HEK293T (cell line): ENCODE data around the gene FUBP3.

Experiments
- CTCF ChIA-PET: fragments of 350-600 bp; formaldehyde crosslinking; extraction: SDS; loops from one replicate; lab custom pipeline; 2021; ENCODE audit warnings: antibody characterized with exemption, inconsistent platforms; lab: Yijun Ruan, JAX
- POLR2A ChIA-PET: fragments of 350-600 bp; formaldehyde crosslinking; extraction: SDS; loops from one replicate; lab custom pipeline; 2020; ENCODE audit warnings: antibody characterized with exemption, inconsistent platforms; lab: Yijun Ruan, JAX
- DNase-seq: peaks from one replicate; pipeline ENCODE4 v3.0.0; 2012; ENCODE audit warnings: mixed read lengths; ENCODE audit errors: extremely low spot score
- ARNT ChIP-seq: fragments of 450-650 bp; IDR thresholded peaks from 2 replicates; pipeline ENCODE4 v1.6.1; 2017; ENCODE audit warnings: mild to moderate bottlenecking
- BHLHE40 ChIP-seq: fragments of 450-650 bp; IDR thresholded peaks from 2 replicates; pipeline ENCODE4 v1.6.1; 2016; ENCODE audit warnings: mild to moderate bottlenecking, moderate library complexity, borderline replicate concordance
- CTBP1 ChIP-seq: fragments of 450-650 bp; IDR thresholded peaks from 2 replicates; pipeline ENCODE4 v1.6.1; 2016; ENCODE audit warnings: borderline replicate concordance
- ELF4 ChIP-seq: fragments of 450-650 bp; IDR thresholded peaks from 2 replicates; pipeline ENCODE4 v1.6.1; 2017; ENCODE audit warnings: antibody characterized with exemption
- FOXA1 ChIP-seq: fragments of 450-650 bp; IDR thresholded peaks from 2 replicates; pipeline ENCODE4 v1.6.1; 2016; ENCODE audit warnings: mild to moderate bottlenecking
- FOXK2 ChIP-seq: fragments of 450-650 bp; IDR thresholded peaks from 2 replicates; pipeline ENCODE4 v1.6.1; 2016; ENCODE audit warnings: mild to moderate bottlenecking
- FOXM1 ChIP-seq: fragments of 450-650 bp; IDR thresholded peaks from 2 replicates; pipeline ENCODE4 v1.6.1; 2017; ENCODE audit warnings: mild to moderate bottlenecking, borderline replicate concordance
- HDGF ChIP-seq: fragments of 450-650 bp; IDR thresholded peaks from 2 replicates; pipeline ENCODE4 v1.6.1; 2017; ENCODE audit warnings: antibody characterized with exemption, borderline replicate concordance
- L3MBTL2 ChIP-seq: fragments of 450-650 bp; conservative IDR thresholded peaks from 2 replicates; pipeline ENCODE4 v1.6.1; 2016; ENCODE audit warnings: mild to moderate bottlenecking
- LEF1 ChIP-seq: fragments of 450-650 bp; IDR thresholded peaks from 2 replicates; pipeline ENCODE4 v1.6.1; 2017; ENCODE audit warnings: mild to moderate bottlenecking, borderline replicate concordance
- NFRKB ChIP-seq: fragments of 450-650 bp; IDR thresholded peaks from 2 replicates; pipeline ENCODE4 v1.6.1; 2016; ENCODE audit warnings: mild to moderate bottlenecking, moderate library complexity
- PKNOX1 ChIP-seq: fragments of 450-650 bp; IDR thresholded peaks from 2 replicates; pipeline ENCODE4 v1.6.1; 2016
- SP1 ChIP-seq: fragments of 450-650 bp; IDR thresholded peaks from 2 replicates; pipeline ENCODE4 v1.6.1; 2017
- SUZ12 ChIP-seq: fragments of 450-650 bp; IDR thresholded peaks from 2 replicates; pipeline ENCODE4 v1.6.1; 2016; ENCODE audit warnings: mild to moderate bottlenecking
- TARDBP ChIP-seq: fragments of 450-650 bp; IDR thresholded peaks from 2 replicates; pipeline ENCODE4 v1.6.1; 2016
- ZNF384 ChIP-seq: fragments of 450-650 bp; IDR thresholded peaks from 2 replicates; pipeline ENCODE4 v1.6.1; 2016

The FUBP3 gene

GRCh38 chr9:130642926-130643325, 63.5 kb downstream of the FUBP3 start:
- ChIA-PET POLR2A (no interaction called here), CTCF (no interaction called here)
- TF ChIP-seq TARDBP (no peak), L3MBTL2 (no peak), ZNF384 (no peak), FOXA1 (no peak), CTBP1 (no peak), HDGF (no peak), FOXM1 (no peak), BHLHE40 (no peak), FOXK2 (no peak), PKNOX1 (no peak), SP1 (no peak)
- no peak for DNase-seq

- TF ChIP-seq TARDBP (no peak), PKNOX1 (no peak), NFRKB (no peak), LEF1 (no peak), ELF4 (no peak), FOXA1 (no peak), SUZ12 (no peak), FOXM1 (no peak), L3MBTL2 (no peak), ARNT (no peak), HDGF (no peak), FOXK2 (no peak), CTBP1 (no peak), BHLHE40 (no peak), ZNF384 (no peak), SP1 (no peak)
- ChIA-PET POLR2A (interaction anchor here (1.2 kb wide), 1 partner anchor 42 kb away, joined by 4 read pairs; the partner anchor contains the start of gene EXOSC2), CTCF (no interaction called here)
- DNase-seq = no peak
These were observed 71.8 kb downstream of the FUBP3 start for GRCh38 chr9:130651221-130651620.

- ChIA-PET CTCF (no interaction called here), POLR2A (interaction anchor here (1.2 kb wide), 1 partner anchor 41 kb away, joined by 4 read pairs; the partner anchor contains the start of gene EXOSC2)
- no peak for DNase-seq
- no peak for TF ChIP-seq LEF1
- TF ChIP-seq CTBP1 = no peak
- TF ChIP-seq L3MBTL2 = no peak
- no peak for TF ChIP-seq FOXM1
- no peak for TF ChIP-seq SUZ12
- no peak for TF ChIP-seq FOXA1
- no peak for TF ChIP-seq BHLHE40
- TF ChIP-seq HDGF = no peak
- TF ChIP-seq PKNOX1 = no peak
- no peak for TF ChIP-seq ELF4
- TF ChIP-seq ZNF384 = no peak
- TF ChIP-seq TARDBP = no peak
- no peak for TF ChIP-seq ARNT
- no peak for TF ChIP-seq NFRKB
These were observed 72.4 kb downstream of the FUBP3 start for GRCh38 chr9:130651752-130652151.

- ChIA-PET POLR2A (no interaction called here), CTCF (interaction anchor here (1.0 kb wide), 1 partner anchor 28 kb away, joined by 4 read pairs; no protein-coding TSS in a partner anchor)
- DNase-seq = no peak
- no peak for TF ChIP-seq NFRKB
- no peak for TF ChIP-seq ARNT
- no peak for TF ChIP-seq BHLHE40
- no peak for TF ChIP-seq ELF4
- TF ChIP-seq PKNOX1 = no peak
- TF ChIP-seq ZNF384 = no peak
- no peak for TF ChIP-seq SUZ12
- no peak for TF ChIP-seq FOXK2
- TF ChIP-seq L3MBTL2 = no peak
- no peak for TF ChIP-seq FOXM1
- TF ChIP-seq TARDBP = no peak
- no peak for TF ChIP-seq LEF1
- TF ChIP-seq CTBP1 = no peak
- TF ChIP-seq HDGF = no peak
- TF ChIP-seq SP1 = no peak
- TF ChIP-seq FOXA1 = no peak
These were observed 75.5 kb downstream of the FUBP3 start for GRCh38 chr9:130654879-130655278.

- ChIA-PET CTCF (no interaction called here), POLR2A (no interaction called here)
- no peak for TF ChIP-seq FOXM1
- no peak for TF ChIP-seq HDGF
- TF ChIP-seq CTBP1 = no peak
- TF ChIP-seq ELF4 = no peak
- no peak for TF ChIP-seq FOXA1
- no peak for TF ChIP-seq ZNF384
- TF ChIP-seq PKNOX1 = no peak
- no peak for TF ChIP-seq L3MBTL2
- no peak for TF ChIP-seq NFRKB
- no peak for TF ChIP-seq TARDBP
- TF ChIP-seq SUZ12 = no peak
- no peak for TF ChIP-seq ARNT
- TF ChIP-seq LEF1 = no peak
- DNase-seq = no peak
These were observed 79.7 kb downstream of the FUBP3 start for GRCh38 chr9:130658893-130659698.
